ENCODE measurements around the gene YJEFN3.

The YJEFN3 gene

DNA sequence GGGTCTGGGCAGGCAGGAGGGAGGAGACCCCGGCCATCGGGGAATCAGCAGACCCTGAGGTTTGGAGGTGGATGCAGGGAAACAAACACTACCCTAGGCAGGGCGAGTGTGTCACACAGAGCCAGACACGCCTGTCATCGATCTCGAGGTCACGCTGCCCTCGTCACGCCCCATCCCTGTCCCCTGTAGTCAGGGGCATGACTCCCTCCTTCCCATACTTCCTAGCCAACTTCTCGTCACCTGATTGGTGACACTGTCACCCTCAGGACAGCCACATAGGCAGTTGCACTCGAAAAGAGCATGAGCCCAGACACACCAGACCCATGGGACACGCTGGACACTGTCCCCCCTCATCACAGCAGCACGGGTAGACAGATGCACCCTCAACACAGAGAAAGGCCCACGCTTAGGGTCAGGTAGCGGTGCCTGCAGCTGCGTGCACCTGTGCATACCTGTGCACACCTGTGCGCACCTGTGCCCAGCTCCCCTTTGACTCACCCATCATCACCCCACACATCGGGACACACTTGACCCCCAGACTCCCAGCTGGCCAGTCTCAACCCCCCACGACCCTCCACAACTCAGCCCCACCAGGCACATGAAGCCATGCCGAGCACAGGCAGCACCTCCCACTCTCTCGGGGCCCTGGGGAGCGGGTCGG, 21.2 kb downstream of the YJEFN3 start:
- Histone ChIP-seq H3K27ac (ENCODE audit: low read depth, low read length) (no peak overlapping the region), H4K20me1 (ENCODE audit: low read depth, low read length) (no peaks in the 10 kb centered on the region), H3K9me2 (replicated peaks; ENCODE audit: insufficient read depth, low read length) (no peaks in the 10 kb centered on the region), H3F3A (ENCODE audit: insufficient read depth) (no peaks in the 10 kb centered on the region), H2AFZ (ENCODE audit: low read depth, low read length, severe bottlenecking) (no peak overlapping the region), H3K79me2 (ENCODE audit: insufficient read depth, low read length) (no peaks in the 10 kb centered on the region), H3K36me3 (ENCODE audit: low read length) (no peaks in the 10 kb centered on the region), H3K27me3 (ENCODE audit: low read length) (no peaks in the 10 kb centered on the region), H3K9me3 (ENCODE audit: insufficient read depth, low read length) (no peaks in the 10 kb centered on the region), H3K4me2 (ENCODE audit: low read depth, low read length, poor library complexity, severe bottlenecking) (no peak overlapping the region), H3K9ac (ENCODE audit: low read length) (no peak overlapping the region), H3K4me3 (ENCODE audit: insufficient read depth, low read length, poor library complexity, severe bottlenecking) (no peak overlapping the region)
- TF ChIP-seq EZH2phosphoT487 (conservative IDR thresholded peaks at IDR 0.05; ENCODE audit: low read length): no peak
- TF ChIP-seq, protein P1, sequence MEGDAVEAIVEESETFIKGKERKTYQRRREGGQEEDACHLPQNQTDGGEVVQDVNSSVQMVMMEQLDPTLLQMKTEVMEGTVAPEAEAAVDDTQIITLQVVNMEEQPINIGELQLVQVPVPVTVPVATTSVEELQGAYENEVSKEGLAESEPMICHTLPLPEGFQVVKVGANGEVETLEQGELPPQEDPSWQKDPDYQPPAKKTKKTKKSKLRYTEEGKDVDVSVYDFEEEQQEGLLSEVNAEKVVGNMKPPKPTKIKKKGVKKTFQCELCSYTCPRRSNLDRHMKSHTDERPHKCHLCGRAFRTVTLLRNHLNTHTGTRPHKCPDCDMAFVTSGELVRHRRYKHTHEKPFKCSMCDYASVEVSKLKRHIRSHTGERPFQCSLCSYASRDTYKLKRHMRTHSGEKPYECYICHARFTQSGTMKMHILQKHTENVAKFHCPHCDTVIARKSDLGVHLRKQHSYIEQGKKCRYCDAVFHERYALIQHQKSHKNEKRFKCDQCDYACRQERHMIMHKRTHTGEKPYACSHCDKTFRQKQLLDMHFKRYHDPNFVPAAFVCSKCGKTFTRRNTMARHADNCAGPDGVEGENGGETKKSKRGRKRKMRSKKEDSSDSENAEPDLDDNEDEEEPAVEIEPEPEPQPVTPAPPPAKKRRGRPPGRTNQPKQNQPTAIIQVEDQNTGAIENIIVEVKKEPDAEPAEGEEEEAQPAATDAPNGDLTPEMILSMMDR (IDR thresholded peaks at IDR 0.05; ENCODE audit: insufficient read depth, low read length, poor library complexity, severe bottlenecking): no peak

DNA sequence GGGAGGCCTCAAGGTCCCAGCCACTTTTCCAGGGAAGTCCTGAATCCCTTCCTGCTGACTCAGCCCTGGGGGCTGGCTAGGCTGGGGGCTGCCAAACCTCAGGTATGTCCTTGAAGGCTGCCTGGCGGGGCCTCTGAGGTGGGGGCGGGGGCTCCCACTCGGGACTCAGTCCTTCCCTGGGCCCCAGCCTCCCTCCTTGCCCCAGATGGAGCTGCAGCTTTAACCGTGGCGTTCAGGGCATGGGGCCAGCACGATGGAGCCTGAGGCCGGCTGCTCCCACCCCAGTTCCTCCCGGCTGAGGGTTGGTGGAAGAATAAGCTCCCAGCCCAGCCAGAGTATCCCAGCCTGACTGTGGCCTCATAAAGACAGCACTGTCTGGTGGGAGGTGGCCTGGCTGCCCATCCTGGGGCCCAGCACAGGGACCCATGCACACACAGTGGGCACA, 21.8 kb downstream of the YJEFN3 start:
- no peak overlapping the region for H3K4me3 ChIP-seq (ENCODE audit: insufficient read depth, low read length, poor library complexity, severe bottlenecking)
- H4K20me1 ChIP-seq (ENCODE audit: low read depth, low read length): no peaks in the 10 kb centered on the region
- no peaks in the 10 kb centered on the region for H3F3A ChIP-seq (ENCODE audit: insufficient read depth)
- H2AFZ ChIP-seq (ENCODE audit: low read depth, low read length, severe bottlenecking): no peak overlapping the region
- H3K9ac ChIP-seq (ENCODE audit: low read length): no peak overlapping the region
- no peaks in the 10 kb centered on the region for H3K79me2 ChIP-seq (ENCODE audit: insufficient read depth, low read length)
- H3K27ac ChIP-seq (ENCODE audit: low read depth, low read length): no peak overlapping the region
- no peaks in the 10 kb centered on the region for H3K27me3 ChIP-seq (ENCODE audit: low read length)
- no peak overlapping the region for H3K4me2 ChIP-seq (ENCODE audit: low read depth, low read length, poor library complexity, severe bottlenecking)
- H3K9me2 ChIP-seq (replicated peaks; ENCODE audit: insufficient read depth, low read length): no peaks in the 10 kb centered on the region
- H3K9me3 ChIP-seq (ENCODE audit: insufficient read depth, low read length): no peaks in the 10 kb centered on the region
- no peaks in the 10 kb centered on the region for H3K36me3 ChIP-seq (ENCODE audit: low read length)
- TF ChIP-seq, protein P1 (IDR thresholded peaks at IDR 0.05; ENCODE audit: insufficient read depth, low read length, poor library complexity, severe bottlenecking): no peak
- TF ChIP-seq EZH2phosphoT487 (conservative IDR thresholded peaks at IDR 0.05; ENCODE audit: low read length): no peak

DNA sequence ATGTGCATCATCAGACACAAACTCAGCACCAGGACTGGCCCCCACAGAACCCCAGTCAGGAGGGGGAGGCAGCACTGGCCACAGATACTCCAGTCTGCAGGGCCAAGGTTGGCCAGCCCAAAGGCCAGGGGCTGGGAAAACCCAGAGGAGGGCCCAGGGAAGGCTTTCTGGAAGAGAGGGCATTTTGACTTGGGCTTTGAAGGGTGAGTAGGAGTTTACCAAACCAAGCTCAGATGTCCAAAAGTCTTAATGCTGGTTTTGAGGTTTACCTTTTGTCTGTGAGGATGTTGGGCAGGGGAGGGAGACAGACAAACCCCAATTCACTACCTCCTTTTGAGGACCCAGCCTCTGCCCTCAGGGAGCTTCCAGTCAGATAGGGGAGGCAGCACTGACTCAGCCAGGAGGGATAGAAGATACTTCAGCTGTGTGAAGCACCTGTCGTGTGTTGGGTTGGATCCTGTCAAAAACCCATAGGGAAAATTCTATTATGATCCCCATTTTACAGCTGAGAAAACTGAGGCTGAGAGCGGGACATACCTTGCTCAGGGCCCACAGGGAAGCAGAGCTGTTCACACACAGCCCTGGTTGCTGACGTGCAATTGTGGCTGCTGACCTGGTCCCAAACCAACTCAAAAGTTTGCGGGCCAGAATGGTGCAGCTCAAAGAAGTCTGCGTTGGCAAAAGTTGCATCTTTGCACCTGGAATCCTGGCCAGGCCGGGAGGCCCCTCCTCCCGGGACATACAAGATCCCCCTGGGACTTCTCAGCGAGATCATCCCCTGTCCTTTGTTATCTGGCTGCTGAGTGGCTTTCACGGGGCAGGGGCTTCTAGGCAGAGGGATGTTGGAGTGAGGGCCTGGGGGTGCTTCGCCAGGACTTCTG, 22.5 kb downstream of the YJEFN3 start:
- Histone ChIP-seq H3K27ac (ENCODE audit: low read depth, low read length) (no peak overlapping the region), H3K4me2 (ENCODE audit: low read depth, low read length, poor library complexity, severe bottlenecking) (no peak overlapping the region), H3K9me2 (replicated peaks; ENCODE audit: insufficient read depth, low read length) (no peaks in the 10 kb centered on the region), H3K27me3 (ENCODE audit: low read length) (no peaks in the 10 kb centered on the region), H3K4me3 (ENCODE audit: insufficient read depth, low read length, poor library complexity, severe bottlenecking) (no peak overlapping the region), H2AFZ (ENCODE audit: low read depth, low read length, severe bottlenecking) (no peak overlapping the region), H3K9ac (ENCODE audit: low read length) (no peak overlapping the region), H3F3A (ENCODE audit: insufficient read depth) (no peaks in the 10 kb centered on the region), H3K79me2 (ENCODE audit: insufficient read depth, low read length) (no peaks in the 10 kb centered on the region), H3K36me3 (ENCODE audit: low read length) (no peaks in the 10 kb centered on the region), H3K9me3 (ENCODE audit: insufficient read depth, low read length) (no peaks in the 10 kb centered on the region), H4K20me1 (ENCODE audit: low read depth, low read length) (no peaks in the 10 kb centered on the region)
- TF ChIP-seq, protein P1 (IDR thresholded peaks at IDR 0.05; ENCODE audit: insufficient read depth, low read length, poor library complexity, severe bottlenecking): no peak
